MM.1S (cell line): ENCODE data around the gene PCED1B.

Experiments
- CTCF ChIP-seq: fragments of 300-600 bp; sonication (generic); IDR thresholded peaks from 2 replicates; pipeline ENCODE4 v1.5.1; 2016; ENCODE audit warnings: antibody characterized with exemption, low read length, mixed read lengths
- EZH2 ChIP-seq: fragments of 300-600 bp; sonication (generic); optimal IDR thresholded peaks from 2 replicates; pipeline ENCODE3; 2017; ENCODE audit warnings: low read depth, mild to moderate bottlenecking, antibody characterized with exemption, low read length, mixed read lengths

- TF ChIP-seq CTCF (no peak), EZH2 (no peak)
Measured at GRCh38 chr12:47249082-47249481, 169.7 kb downstream of the PCED1B start.
